ENCODE results near the gene MRTFA.

GRCh38 chr22:40472051-40472450 is 164.5 kb downstream of the MRTFA start:
- TF ChIP-seq CTCF (IDR thresholded peaks at IDR 0.05) (no peak), POLR2A (IDR thresholded peaks at IDR 0.05) (no peak)

All from thyroid gland (tissue), 4 donors.